Measurements from ENCODE around the gene LRIT3.

LRIT3 gene

DNA sequence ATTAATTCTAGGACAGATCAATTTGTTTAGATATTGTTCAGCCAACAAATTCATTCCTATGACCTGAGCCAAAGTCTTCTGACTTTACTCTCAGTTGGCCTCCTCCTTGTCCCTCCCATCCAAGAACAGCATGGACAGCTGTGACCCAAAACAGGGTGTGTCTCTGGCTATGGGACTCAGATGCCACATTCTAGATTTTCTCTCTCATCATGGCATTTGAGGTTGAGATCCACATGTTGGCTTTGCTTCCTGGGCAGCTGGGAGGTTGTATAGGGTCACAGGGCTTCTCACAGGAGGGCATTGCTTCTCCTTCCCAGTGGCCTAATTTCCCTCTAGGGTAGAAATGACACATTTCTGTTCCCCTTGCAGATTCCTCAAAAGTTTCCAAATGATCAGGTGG lies 42.2 kb downstream of the LRIT3 start:
- in situ Hi-C loops (cut with MboI; ENCODE audit: low sequenced_read_pairs): no loop called here

DNA sequence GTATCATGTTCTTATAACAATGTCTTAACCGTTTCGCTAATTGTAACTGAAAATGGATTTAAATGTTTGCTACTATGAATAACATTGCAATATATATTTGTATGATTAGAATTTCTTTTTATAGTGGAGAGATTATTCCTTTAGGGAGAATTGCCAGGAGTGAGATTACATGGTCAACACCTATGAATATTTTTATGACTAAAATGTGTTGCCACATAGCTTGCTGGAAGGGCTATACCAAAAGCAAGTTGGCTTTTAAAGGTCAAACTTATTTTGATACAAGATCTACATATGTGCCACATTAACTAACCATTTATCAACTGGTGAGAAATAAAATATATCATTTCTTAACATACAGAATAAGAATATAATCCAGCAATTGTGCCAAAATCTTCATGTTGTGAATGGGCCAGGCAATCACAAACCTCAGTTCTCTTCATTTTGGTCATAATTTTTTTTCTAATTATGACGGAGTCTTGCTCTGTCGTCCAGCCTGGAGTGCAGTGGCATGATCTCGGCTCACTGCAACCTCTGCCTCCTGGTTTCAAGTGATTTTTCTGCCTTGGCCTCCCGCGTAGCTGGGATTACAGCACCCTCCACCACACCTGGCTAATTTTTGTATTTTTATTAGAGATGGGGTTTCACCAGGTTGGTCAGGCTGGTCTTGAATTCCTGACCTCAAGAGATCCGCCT lies 54.8 kb downstream of the LRIT3 start:
- in situ Hi-C loops (cut with MboI; ENCODE audit: low sequenced_read_pairs): no loop called here

DNA sequence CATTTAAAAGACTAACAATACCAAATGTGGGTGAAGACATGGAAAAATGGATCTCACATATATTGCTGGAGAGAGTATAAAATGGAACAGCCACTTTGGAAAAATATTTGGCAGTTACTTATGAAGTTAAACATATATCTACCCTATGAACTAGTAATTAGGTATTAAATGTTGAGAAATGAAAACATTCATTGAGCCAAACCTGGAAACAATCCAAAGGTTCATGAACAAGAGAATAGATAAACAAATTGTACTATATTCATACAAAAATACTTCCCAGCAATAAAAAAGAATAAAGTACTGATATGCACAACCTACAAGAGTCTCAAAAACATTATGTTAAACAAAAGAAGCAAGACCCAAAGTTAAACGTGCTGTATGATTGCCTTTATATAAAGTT lies 60.8 kb downstream of the LRIT3 start:
- in situ Hi-C loops (cut with MboI; ENCODE audit: low sequenced_read_pairs): no loop called here

DNA sequence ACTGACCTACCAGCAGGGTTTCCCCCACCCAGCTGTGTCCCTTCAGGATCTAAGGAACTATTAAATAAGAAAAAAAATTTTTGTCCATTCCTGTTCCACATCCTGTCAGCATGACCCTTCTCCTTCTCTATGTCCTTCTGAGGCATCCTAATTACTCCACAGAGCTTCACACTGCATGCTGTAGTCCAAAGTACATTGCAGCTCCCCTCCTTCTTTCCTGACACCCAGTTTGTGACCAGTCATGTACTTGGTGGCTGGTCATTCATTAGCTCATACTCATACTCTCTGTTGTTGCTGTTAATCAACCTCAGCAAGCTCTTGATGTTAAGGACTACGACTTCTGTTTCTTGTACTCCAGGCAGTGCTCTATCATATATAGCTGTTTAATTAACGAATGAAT lies 62.3 kb downstream of the LRIT3 start:
- in situ Hi-C loops (cut with MboI; ENCODE audit: low sequenced_read_pairs): no loop called here

DNA sequence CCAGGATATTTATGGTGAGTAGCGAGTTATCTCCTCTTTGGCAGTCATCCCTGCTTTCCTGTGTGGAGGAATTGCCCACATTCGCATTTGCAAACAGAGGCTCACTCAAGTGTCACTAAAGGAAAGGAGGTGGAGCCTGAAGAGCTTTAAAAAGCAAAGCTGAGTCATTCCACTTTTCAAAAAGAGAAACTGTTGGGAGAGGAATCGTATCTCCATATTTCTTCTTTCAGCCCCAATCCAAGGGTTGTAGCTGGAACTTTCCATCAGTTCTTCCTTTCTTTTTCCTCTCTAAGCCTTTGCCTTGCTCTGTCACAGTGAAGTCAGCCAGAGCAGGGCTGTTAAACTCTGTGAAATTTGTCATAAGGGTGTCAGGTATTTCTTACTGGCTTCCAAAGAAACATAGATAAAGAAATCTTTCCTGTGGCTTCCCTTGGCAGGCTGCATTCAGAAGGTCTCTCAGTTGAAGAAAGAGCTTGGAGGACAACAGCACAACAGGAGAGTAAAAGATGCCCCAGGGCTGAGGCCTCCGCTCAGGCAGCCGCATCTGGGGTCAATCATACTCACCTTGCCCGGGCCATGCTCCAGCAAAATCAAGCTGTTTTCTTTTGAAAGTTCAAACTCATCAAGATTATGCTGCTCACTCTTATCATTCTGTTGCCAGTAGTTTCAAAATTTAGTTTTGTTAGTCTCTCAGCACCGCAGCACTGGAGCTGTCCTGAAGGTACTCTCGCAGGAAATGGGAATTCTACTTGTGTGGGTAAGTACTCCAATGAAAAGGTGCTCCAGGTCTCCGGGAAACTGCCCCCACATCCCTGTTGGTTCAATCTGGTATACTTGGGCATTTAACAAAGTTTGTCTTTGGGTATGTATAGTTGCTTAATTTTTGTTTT lies 65.0 kb downstream of the LRIT3 start, which contains the start of gene EGF:
Gene EGF (plus strand): TSS at position 178 of the 890 bp plus-strand sequence. CDS start 453 bp downstream, at position 631.
- in situ Hi-C loops (cut with MboI; ENCODE audit: low sequenced_read_pairs): no loop called here

DNA sequence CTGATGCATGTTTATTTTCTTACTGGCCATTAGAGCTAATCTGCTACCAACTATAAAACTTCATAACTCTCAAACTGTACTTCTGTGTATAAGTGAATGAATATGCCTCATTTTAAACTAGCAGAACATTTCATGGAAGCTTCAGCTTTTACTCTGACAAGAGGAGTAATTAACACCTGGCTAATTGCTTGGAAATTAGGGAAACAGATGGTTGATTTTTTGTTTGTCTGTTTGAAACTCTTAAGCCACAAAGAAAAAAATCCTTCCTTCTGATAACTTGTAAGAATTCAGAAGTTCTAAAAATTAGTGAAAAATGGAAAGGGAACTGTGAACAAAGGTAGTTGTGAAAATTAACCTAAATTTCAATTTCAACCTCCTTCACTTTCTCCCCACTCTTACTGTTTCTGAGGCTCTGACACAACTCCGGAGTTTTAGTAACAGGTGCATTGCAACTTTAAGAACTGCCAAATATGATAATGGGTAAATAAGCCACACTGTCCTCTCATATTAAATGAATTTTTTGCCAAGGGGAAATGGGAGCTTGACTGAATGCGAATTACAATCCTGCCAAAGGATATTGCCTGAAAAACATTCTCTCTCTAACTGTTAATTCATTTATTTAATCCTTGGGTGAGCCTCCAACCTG lies 65.8 kb downstream of the LRIT3 start:
- in situ Hi-C loops (cut with MboI; ENCODE audit: low sequenced_read_pairs): no loop called here

DNA sequence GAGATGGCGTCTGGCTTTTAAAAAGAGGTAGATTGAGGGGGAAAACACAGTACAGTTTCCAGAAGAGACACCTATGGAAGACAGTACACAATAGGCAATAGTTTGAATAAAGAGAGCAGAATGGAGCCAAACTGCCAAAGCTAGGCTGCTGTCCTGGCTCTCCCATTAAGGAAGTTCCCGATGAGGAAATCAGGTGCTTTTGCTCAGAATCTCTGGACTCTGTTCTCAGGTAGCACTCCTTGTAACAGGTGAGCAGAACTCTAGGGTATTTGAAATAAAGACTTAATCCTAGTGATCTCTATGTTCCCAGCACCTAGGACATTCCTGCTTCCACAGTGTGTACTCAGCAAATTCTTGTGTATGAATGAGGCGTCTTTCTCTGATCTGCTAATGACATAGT lies 66.4 kb downstream of the LRIT3 start:
- in situ Hi-C loops (cut with MboI; ENCODE audit: low sequenced_read_pairs): no loop called here

DNA sequence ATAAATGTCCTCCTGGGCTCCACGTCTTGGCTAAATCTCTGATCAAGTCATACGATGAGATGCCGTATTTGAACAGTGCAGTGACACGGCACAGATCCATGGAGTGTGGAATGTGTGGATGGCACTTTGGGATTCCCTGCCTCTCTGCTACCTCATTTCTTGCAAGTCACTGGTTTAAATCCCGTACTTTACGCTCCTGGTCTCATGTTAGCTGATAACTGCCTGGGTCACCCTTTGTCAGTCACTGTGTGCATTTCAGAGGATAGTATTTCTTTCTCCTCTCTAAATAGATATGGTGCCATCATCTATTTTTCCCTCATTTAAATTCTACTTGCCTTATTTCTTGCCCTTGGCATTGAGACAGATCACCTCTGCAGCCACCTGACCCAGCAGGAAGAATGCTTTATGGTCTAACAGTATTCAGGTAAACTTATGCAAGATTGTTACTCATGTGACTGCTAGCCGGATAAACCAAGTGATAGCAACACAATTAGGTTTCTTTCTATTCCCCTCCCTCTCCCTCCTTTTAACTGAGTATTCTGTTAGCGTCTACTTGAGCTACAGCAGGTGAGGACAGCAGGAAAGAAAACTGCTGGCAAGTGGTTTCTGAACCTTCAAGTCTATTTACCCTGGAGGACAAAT lies 67.6 kb downstream of the LRIT3 start:
- in situ Hi-C loops (cut with MboI; ENCODE audit: low sequenced_read_pairs): no loop called here

DNA sequence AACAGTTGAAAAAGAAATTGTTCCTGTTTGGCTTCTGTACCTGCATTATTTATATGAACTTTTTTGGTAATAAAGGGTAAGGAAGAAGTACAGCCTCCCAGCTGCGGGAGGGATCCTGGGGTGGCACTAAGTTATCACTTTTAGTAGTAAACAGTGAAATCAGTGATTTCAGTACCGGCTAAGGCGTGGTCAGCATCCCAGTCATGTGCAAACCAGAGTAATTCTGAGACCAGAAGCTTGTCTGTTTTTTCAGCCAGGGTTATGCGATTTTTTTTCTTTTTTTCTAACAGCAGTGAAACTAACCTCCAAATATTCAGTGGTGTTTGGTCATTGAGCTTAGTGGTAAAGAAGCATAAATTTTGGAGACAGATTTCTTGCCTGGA lies 68.1 kb downstream of the LRIT3 start:
- in situ Hi-C loops (cut with MboI; ENCODE audit: low sequenced_read_pairs): no loop called here

DNA sequence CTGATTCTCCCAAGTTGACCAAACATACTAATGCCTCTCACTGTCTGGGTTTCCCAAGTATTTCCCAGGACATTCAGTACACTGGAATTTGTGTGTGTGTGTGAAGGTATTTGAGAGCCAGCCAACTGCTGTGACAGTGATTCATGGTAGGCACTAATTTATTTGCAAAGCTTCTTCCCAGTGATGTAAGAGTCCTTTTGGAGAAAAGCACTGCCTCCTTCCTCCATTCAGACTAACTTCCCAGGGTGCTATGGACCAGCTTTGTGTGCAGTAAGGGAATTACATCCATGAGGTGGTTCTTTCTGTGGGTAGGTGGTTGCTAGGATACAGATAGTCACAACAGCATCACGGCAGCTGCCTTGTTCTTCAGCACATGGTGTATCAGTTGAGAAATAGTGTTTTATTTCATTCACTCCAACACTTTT lies 73.5 kb downstream of the LRIT3 start:
- in situ Hi-C loops (cut with MboI; ENCODE audit: low sequenced_read_pairs): no loop called here
